Measurements from ENCODE around the gene TMEM238L. TPM values are rescaled to one million over a fixed set of nuclear protein-coding genes. Genes with fewer than 3 reads are reported as not detected.

The TMEM238L gene
- total and polyA plus RNA-seq, 2 of the 8 experiments (the other 6 are each of a cell fraction or from before 2014, with no cell fraction given), result not detected

- TF ChIP-seq CHD7 (IDR thresholded peaks at IDR 0.05; ENCODE audit: insufficient replicate concordance, low read length), result no peak
- TF ChIP-seq CTBP2 (IDR thresholded peaks at IDR 0.05; ENCODE audit: borderline replicate concordance, insufficient read depth, insufficient read length, low read length), result no peak
- TF ChIP-seq GABPA (IDR thresholded peaks at IDR 0.05; ENCODE audit: borderline replicate concordance, insufficient read depth, low read length), result no peak
- TF ChIP-seq KDM1A (IDR thresholded peaks at IDR 0.05; ENCODE audit: borderline replicate concordance, low read length), result no peak
- TF ChIP-seq NRF1 (IDR thresholded peaks at IDR 0.05; ENCODE audit: low read depth, low read length), result no peak
- TF ChIP-seq RAD21 (IDR thresholded peaks at IDR 0.05 in 1 of 2, conservative IDR thresholded peaks at IDR 0.05 in 1 of 2; ENCODE audit: low read depth in 2 of 2, low read length in 2 of 2), result no peak
- no peak for TF ChIP-seq TAF7 (optimal IDR thresholded peaks at IDR 0.05; ENCODE audit: borderline replicate concordance, low read depth, low read length)
- no peak for TF ChIP-seq SP1 (IDR thresholded peaks at IDR 0.05; ENCODE audit: low read depth, low read length)
- TF ChIP-seq TCF12 (IDR thresholded peaks at IDR 0.05; ENCODE audit: low read depth, low read length), result no peak
- no peak for TF ChIP-seq CBX8 (IDR thresholded peaks at IDR 0.05; ENCODE audit: borderline replicate concordance, low read depth, low read length)
These were observed 48.9 kb downstream of the TMEM238L start (continued) for GRCh38 chr17:10754861-10755591.
